Heart left ventricle (tissue), 13 donors: ENCODE data around the gene WNT10A.

ENCODE experiments used
- POLR2A ChIP-seq, 2 donors: fragments of 450-650 bp; IDR thresholded peaks; one replicate each; pipeline ENCODE4 v1.6.1; 2017; ENCODE audit warnings: antibody characterized with exemption in 2 of 2, mild to moderate bottlenecking in 2 of 2, moderate library complexity in 2 of 2
- TF ChIP-seq, protein P1 (sequence below), 12 donors: fragments of 200-600 bp; sonication (generic) in 4 of 12; IDR thresholded peaks; one replicate each; pipeline versions ENCODE4 v1.5.0 to v1.8.0; 2018 to 2022; ENCODE audit warnings: antibody characterized with exemption in 12 of 12, mild to moderate bottlenecking in 5 of 12
- donor health status: ischemic (EF 13 %, LVEDD 7.1; RV severe dilation, severe dysfunction).
- donor health status: DM: no; HTN: yes; CAD: no.
- donor health status: DM: no; HTN: no; CAD: no.
- donor health status: ischemic (EF 25% LVEDD 6.9; RV normal size, moderate dysfunction).
- donor health status: ischemic (EF 25% LVEDD 5.7; RV mildly dilated, moderate dysfunction).
- donor health status: ischemic (EF 35%, LVEDD 5.7; RV mildly dilated, moderate dysfunction).
- donor health status: nonischemic (EF 11% LVEDD 7.7; RV severe dilation, severe dysfunction).
- donor health status: DM: yes; HTN: yes; CAD: no.
- donor health status: PGD.
- donor health status: ischemic (EF 29% LVEDD 5.4; RV normal size, mild dysfunction).
- donor health status: nonischemic (EF 23%, LVEDD 6.1; RV moderate dilation, normal function).

GRCh38 chr2:218924757-218925156 lies 44.1 kb downstream of the WNT10A start:
- TF ChIP-seq POLR2A (IDR thresholded peaks at IDR 0.05): no peak
- TF ChIP-seq, protein P1, sequence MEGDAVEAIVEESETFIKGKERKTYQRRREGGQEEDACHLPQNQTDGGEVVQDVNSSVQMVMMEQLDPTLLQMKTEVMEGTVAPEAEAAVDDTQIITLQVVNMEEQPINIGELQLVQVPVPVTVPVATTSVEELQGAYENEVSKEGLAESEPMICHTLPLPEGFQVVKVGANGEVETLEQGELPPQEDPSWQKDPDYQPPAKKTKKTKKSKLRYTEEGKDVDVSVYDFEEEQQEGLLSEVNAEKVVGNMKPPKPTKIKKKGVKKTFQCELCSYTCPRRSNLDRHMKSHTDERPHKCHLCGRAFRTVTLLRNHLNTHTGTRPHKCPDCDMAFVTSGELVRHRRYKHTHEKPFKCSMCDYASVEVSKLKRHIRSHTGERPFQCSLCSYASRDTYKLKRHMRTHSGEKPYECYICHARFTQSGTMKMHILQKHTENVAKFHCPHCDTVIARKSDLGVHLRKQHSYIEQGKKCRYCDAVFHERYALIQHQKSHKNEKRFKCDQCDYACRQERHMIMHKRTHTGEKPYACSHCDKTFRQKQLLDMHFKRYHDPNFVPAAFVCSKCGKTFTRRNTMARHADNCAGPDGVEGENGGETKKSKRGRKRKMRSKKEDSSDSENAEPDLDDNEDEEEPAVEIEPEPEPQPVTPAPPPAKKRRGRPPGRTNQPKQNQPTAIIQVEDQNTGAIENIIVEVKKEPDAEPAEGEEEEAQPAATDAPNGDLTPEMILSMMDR (IDR thresholded peaks at IDR 0.05): no peak
